ENCODE results near the gene MED25. TPM values are rescaled to one million over a fixed set of nuclear protein-coding genes. Genes with fewer than 3 reads are reported as not detected.

The MED25 gene
- polyA plus RNA-seq, 3 donors = 13.9 to 52.9 (median 18.5) TPM

GRCh38 chr19:49840321-49840720, 22.2 kb downstream of the MED25 start:
- WGBS (ENCODE audit: insufficient coverage) = 96% methylated on average over 9 of the region's 11 CpGs
- H3K36me3 ChIP-seq (replicated peaks in 1 of 2; ENCODE audit: control insufficient read depth in 1 of 2, insufficient read depth in 2 of 2, low read length in 2 of 2) = peaks cover 49 to 57% of the 10 kb centered on the region in 2 donors
- H3K9ac ChIP-seq (ENCODE audit: insufficient read depth, low read length, poor library complexity, severe bottlenecking) = no peak overlapping the region
- Mint-ChIP-seq H3K27ac (no peak overlapping the region), H3K4me3 (no peak overlapping the region), H3K36me3 (peaks cover 41 to 50% of the 10 kb centered on the region in 2 donors), H3K9me3 (peaks cover 0 to 3% (median 0%) of the 10 kb centered on the region in 7 donors), H3K27me3 (ENCODE audit: low read depth in 3 of 3) (no peaks in the 10 kb centered on the region), H3K4me1 (peaks cover 18% of the 10 kb centered on the region)
- H3K4me3 ChIP-seq (replicated peaks in 1 of 3; ENCODE audit: low read depth in 2 of 3, low read length in 3 of 3) = no peak overlapping the region
- no peak overlapping the region for H2AFZ ChIP-seq (ENCODE audit: insufficient read depth, low read depth, low read length, poor library complexity, severe bottlenecking)
- H3K4me2 ChIP-seq (replicated peaks; ENCODE audit: extremely low read depth, low read length, poor library complexity, severe bottlenecking) = no peak overlapping the region
- DNase-seq = no peak
- peaks cover 16 to 21% of the 10 kb centered on the region in 2 donors for H3K4me1 ChIP-seq (ENCODE audit: control insufficient read depth in 1 of 2, insufficient read depth in 2 of 2, low read length in 2 of 2)
- no peak for TF ChIP-seq CTCF (IDR thresholded peaks at IDR 0.05)
- intact Hi-C loops (cut with micrococcal nuclease) = no loop called here
- H3K9me3 ChIP-seq (replicated peaks in 1 of 2; ENCODE audit: control insufficient read depth in 1 of 2, insufficient read depth in 1 of 2, low read length in 2 of 2) = no peaks in the 10 kb centered on the region
- no peaks in the 10 kb centered on the region for H4K20me1 ChIP-seq (ENCODE audit: insufficient read depth, low read length)
- H3K79me2 ChIP-seq (ENCODE audit: insufficient read depth, low read length) = no peaks in the 10 kb centered on the region
- H3K27ac ChIP-seq (ENCODE audit: low read depth in 1 of 2, low read length in 2 of 2) = no peak overlapping the region
- H3K27me3 ChIP-seq (ENCODE audit: control insufficient read depth in 2 of 2, insufficient read depth in 2 of 2, low read length in 2 of 2) = no peaks in the 10 kb centered on the region

GRCh38 chr19:49840736-49841249, 22.7 kb downstream of the MED25 start:
- 93% methylated on average over 12 of the region's 17 CpGs for WGBS (ENCODE audit: insufficient coverage)

More at GRCh38 chr19:49840736-49841249, 22.7 kb downstream of the MED25 start:
- Mint-ChIP-seq H3K4me1 (peaks cover 18% of the 10 kb centered on the region), H3K9me3 (peaks cover 0 to 3% (median 0%) of the 10 kb centered on the region in 7 donors), H3K36me3 (peaks cover 39 to 48% of the 10 kb centered on the region in 2 donors), H3K27me3 (ENCODE audit: low read depth in 3 of 3) (no peaks in the 10 kb centered on the region), H3K27ac (peak overlapping the region in 1 of 7 donors; percentile 58), H3K4me3 (no peak overlapping the region)
- no peak overlapping the region for H3K4me3 ChIP-seq (replicated peaks in 1 of 3; ENCODE audit: low read depth in 2 of 3, low read length in 3 of 3)
- no peaks in the 10 kb centered on the region for H3K9me3 ChIP-seq (replicated peaks in 1 of 2; ENCODE audit: control insufficient read depth in 1 of 2, insufficient read depth in 1 of 2, low read length in 2 of 2)
- no peak overlapping the region for H3K4me2 ChIP-seq (replicated peaks; ENCODE audit: extremely low read depth, low read length, poor library complexity, severe bottlenecking)
- no peak overlapping the region for H2AFZ ChIP-seq (ENCODE audit: insufficient read depth, low read depth, low read length, poor library complexity, severe bottlenecking)
- intact Hi-C loops (cut with micrococcal nuclease) = no loop called here
- no peak for DNase-seq
- no peaks in the 10 kb centered on the region for H3K79me2 ChIP-seq (ENCODE audit: insufficient read depth, low read length)
- H3K27ac ChIP-seq (ENCODE audit: low read depth in 1 of 2, low read length in 2 of 2) = no peak overlapping the region
- H3K27me3 ChIP-seq (ENCODE audit: control insufficient read depth in 2 of 2, insufficient read depth in 2 of 2, low read length in 2 of 2) = no peaks in the 10 kb centered on the region
- peaks cover 44 to 52% of the 10 kb centered on the region in 2 donors for H3K36me3 ChIP-seq (replicated peaks in 1 of 2; ENCODE audit: control insufficient read depth in 1 of 2, insufficient read depth in 2 of 2, low read length in 2 of 2)
- no peak for TF ChIP-seq CTCF (IDR thresholded peaks at IDR 0.05)
- H4K20me1 ChIP-seq (ENCODE audit: insufficient read depth, low read length) = no peaks in the 10 kb centered on the region
- H3K4me1 ChIP-seq (ENCODE audit: control insufficient read depth in 1 of 2, insufficient read depth in 2 of 2, low read length in 2 of 2) = peaks cover 17 to 22% of the 10 kb centered on the region in 2 donors
- no peak overlapping the region for H3K9ac ChIP-seq (ENCODE audit: insufficient read depth, low read length, poor library complexity, severe bottlenecking)
